IPS-15b (cell line): ENCODE measurements around the gene NDUFA13.

Source experiments
- H3K27me3 ChIP-seq: one replicate; pipeline ENCODE4 v1.6.1; 2013; ENCODE audit warnings: low read length; ENCODE audit not compliant: control insufficient read depth, insufficient read depth
- H3K36me3 ChIP-seq: one replicate; pipeline ENCODE4 v1.6.1; 2013; ENCODE audit warnings: low read length; ENCODE audit not compliant: control insufficient read depth, insufficient read depth
- H3K4me1 ChIP-seq: one replicate; pipeline ENCODE4 v1.6.1; 2013; ENCODE audit warnings: mild to moderate bottlenecking, low read length; ENCODE audit not compliant: control insufficient read depth, insufficient read depth
- H3K4me3 ChIP-seq: one replicate; pipeline ENCODE4 v1.5.1; 2013; ENCODE audit warnings: low read depth, low read length
- H3K9ac ChIP-seq: one replicate; pipeline ENCODE4 v1.6.1; 2013; ENCODE audit warnings: low read depth, mild to moderate bottlenecking, low read length
- H3K9me3 ChIP-seq: one replicate; pipeline ENCODE4 v1.6.1; 2013; ENCODE audit warnings: mild to moderate bottlenecking, low read length; ENCODE audit not compliant: control insufficient read depth, insufficient read depth

Gene NDUFA13

DNA sequence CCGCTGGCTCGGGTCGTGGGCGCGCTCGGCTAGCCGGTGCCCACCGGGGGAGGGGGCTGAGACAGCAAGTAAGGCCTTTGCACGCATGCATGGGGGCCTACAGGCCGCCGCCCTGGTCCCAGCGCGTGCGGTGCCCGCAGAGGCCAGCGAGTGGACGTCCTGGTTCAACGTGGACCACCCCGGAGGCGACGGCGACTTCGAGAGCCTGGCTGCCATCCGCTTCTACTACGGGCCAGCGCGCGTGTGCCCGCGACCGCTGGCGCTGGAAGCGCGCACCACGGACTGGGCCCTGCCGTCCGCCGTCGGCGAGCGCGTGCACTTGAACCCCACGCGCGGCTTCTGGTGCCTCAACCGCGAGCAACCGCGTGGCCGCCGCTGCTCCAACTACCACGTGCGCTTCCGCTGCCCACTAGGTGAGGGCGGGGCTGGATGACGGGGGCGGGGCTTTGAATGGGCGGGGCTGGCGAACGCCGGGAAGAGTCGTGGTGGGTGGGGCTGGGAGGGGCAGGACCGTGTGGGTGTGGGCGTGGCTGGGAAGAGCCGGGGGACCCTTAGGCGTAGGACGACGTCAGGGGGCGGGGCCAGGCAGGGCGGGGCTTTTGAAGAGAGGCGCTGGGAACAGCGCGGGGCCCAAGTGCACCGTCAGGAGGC lies 24.2 kb downstream of the NDUFA13 start:
- H3K27me3 ChIP-seq, result peaks cover 22% of the 10 kb centered on the region
- no peaks in the 10 kb centered on the region for H3K4me1 ChIP-seq
- peak overlapping the region; percentile 71 for H3K4me3 ChIP-seq
- no peak overlapping the region for H3K9ac ChIP-seq
- H3K36me3 ChIP-seq, result no peaks in the 10 kb centered on the region
- no peaks in the 10 kb centered on the region for H3K9me3 ChIP-seq

DNA sequence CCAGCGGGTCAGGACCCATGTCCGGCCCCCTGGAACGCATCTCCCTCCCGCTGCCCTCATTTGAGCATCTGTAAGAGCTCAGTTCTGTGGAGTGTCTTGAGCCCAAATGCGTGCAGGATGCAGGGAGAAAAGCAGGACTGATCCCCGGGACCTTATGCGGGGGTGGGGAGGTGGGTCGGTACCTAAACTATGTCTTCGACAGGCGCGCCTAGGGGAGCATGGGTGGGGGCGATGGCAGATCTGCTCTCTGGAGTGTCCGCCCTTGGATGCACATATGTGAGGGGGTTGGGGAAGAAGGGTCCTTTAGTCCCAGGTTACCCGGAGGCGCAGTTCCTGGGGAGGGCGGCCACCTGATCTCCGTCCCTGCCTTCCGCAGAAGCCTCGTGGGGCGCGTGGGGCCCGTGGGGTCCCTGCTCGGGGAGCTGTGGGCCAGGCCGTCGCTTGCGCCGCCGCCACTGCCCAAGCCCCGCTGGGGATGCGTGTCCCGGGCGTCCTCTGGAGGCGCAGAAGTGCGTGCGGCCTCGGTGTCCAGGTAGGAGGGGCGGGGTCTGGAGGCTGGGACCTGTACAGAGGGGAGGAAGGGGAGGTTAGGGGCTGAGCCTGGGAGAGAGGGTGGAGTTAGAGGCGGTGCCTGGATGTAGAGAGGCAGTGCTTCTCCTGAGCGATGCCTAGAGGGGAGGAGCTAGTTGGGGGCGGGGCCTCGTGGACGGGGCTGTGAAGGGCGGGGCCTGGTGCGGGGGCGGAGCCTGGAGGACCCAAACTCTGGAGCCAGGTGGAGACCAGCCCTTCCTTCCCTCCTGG lies 24.9 kb downstream of the NDUFA13 start:
- no peaks in the 10 kb centered on the region for H3K4me1 ChIP-seq
- H3K27me3 ChIP-seq, result peaks cover 22% of the 10 kb centered on the region
- no peaks in the 10 kb centered on the region for H3K36me3 ChIP-seq
- H3K4me3 ChIP-seq, result peak overlapping the region; percentile 71
- no peaks in the 10 kb centered on the region for H3K9me3 ChIP-seq
- H3K9ac ChIP-seq, result no peak overlapping the region

GRCh38 chr19:19541616-19542015 lies 25.6 kb downstream of the NDUFA13 start:
- H3K9ac ChIP-seq, result no peak overlapping the region
- H3K36me3 ChIP-seq, result no peaks in the 10 kb centered on the region

GRCh38 chr19:19542507-19542906 lies 26.5 kb downstream of the NDUFA13 start:
- Histone ChIP-seq H3K4me3 (no peak overlapping the region), H3K9ac (no peak overlapping the region), H3K27me3 (peaks cover 22% of the 10 kb centered on the region), H3K36me3 (no peaks in the 10 kb centered on the region), H3K4me1 (no peaks in the 10 kb centered on the region), H3K9me3 (no peaks in the 10 kb centered on the region)

More at GRCh38 chr19:19541616-19542015, 25.6 kb downstream of the NDUFA13 start:
- H3K4me1 ChIP-seq, result no peaks in the 10 kb centered on the region
- no peak overlapping the region for H3K4me3 ChIP-seq
- H3K9me3 ChIP-seq, result no peaks in the 10 kb centered on the region
- H3K27me3 ChIP-seq, result peaks cover 22% of the 10 kb centered on the region

DNA sequence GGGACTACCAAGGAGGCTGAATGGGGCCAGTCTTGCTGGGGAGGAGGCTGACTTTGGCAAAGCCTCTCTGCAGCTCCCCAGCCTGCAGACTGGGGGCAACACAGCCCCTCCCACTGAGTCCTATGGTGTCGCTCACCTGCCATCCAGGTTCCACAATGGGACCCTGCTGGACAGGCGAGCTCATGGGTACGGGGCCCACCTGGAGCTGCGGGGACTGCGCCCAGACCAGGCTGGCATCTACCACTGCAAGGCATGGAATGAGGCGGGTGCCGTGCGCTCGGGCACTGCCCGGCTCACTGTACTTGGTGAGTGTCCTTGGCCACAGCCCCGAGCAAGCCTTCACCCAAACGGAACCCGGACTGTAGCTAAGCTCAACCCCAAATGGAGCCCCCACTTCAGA lies 27.1 kb downstream of the NDUFA13 start:
- no peaks in the 10 kb centered on the region for H3K9me3 ChIP-seq
- H3K27me3 ChIP-seq, result peaks cover 17% of the 10 kb centered on the region
- H3K4me3 ChIP-seq, result no peak overlapping the region
- H3K36me3 ChIP-seq, result no peaks in the 10 kb centered on the region
- no peak overlapping the region for H3K9ac ChIP-seq
- H3K4me1 ChIP-seq, result no peaks in the 10 kb centered on the region

GRCh38 chr19:19543640-19544039 lies 27.6 kb downstream of the NDUFA13 start:
- Histone ChIP-seq H3K4me1 (no peaks in the 10 kb centered on the region), H3K36me3 (no peaks in the 10 kb centered on the region), H3K4me3 (no peak overlapping the region), H3K9ac (no peak overlapping the region), H3K27me3 (peaks cover 14% of the 10 kb centered on the region), H3K9me3 (no peaks in the 10 kb centered on the region)

GRCh38 chr19:19544257-19544953 lies 28.4 kb downstream of the NDUFA13 start:
- Histone ChIP-seq H3K4me3 (no peak overlapping the region), H3K9ac (no peak overlapping the region), H3K9me3 (no peaks in the 10 kb centered on the region), H3K27me3 (peaks cover 8% of the 10 kb centered on the region), H3K36me3 (no peaks in the 10 kb centered on the region), H3K4me1 (no peaks in the 10 kb centered on the region)

DNA sequence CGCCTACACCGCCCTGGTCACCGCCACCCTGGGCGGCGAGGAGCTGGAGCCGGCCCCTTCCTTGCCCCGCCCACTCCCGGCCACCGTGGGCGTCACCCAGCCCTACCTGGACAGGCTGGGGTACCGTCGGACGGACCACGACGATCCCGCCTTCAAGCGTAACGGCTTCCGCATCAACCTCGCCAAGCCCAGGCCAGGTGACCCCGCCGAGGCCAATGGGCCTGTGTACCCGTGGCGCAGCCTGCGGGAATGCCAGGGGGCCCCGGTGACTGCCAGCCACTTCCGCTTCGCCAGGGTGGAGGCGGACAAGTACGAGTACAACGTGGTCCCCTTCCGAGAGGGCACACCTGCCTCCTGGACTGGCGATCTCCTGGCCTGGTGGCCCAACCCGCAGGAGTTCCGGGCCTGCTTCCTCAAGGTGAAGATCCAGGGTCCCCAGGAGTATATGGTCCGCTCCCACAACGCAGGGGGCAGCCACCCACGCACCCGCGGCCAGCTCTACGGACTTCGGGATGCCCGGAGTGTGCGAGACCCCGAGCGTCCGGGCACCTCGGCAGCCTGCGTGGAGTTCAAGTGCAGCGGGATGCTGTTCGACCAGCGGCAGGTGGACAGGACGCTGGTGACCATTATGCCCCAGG lies 29.0 kb downstream of the NDUFA13 start:
- Histone ChIP-seq H3K36me3 (no peaks in the 10 kb centered on the region), H3K27me3 (peaks cover 1% of the 10 kb centered on the region), H3K4me3 (no peak overlapping the region), H3K4me1 (no peaks in the 10 kb centered on the region), H3K9me3 (no peaks in the 10 kb centered on the region), H3K9ac (no peak overlapping the region)

- Histone ChIP-seq H3K9me3 (no peaks in the 10 kb centered on the region), H3K4me1 (no peaks in the 10 kb centered on the region), H3K4me3 (no peak overlapping the region), H3K36me3 (no peaks in the 10 kb centered on the region), H3K9ac (no peak overlapping the region), H3K27me3 (no peaks in the 10 kb centered on the region)
Measured at GRCh38 chr19:19545707-19546106, 29.7 kb downstream of the NDUFA13 start.

GRCh38 chr19:19546751-19547162 lies 30.7 kb downstream of the NDUFA13 start:
- H3K9ac ChIP-seq, result no peak overlapping the region
- H3K4me1 ChIP-seq, result no peaks in the 10 kb centered on the region
- H3K36me3 ChIP-seq, result no peaks in the 10 kb centered on the region
- H3K9me3 ChIP-seq, result no peaks in the 10 kb centered on the region
- no peak overlapping the region for H3K4me3 ChIP-seq
- H3K27me3 ChIP-seq, result no peaks in the 10 kb centered on the region

GRCh38 chr19:19547674-19548336 lies 31.8 kb downstream of the NDUFA13 start:
- Histone ChIP-seq H3K9ac (no peak overlapping the region), H3K36me3 (no peaks in the 10 kb centered on the region)

More at GRCh38 chr19:19547674-19548336, 31.8 kb downstream of the NDUFA13 start:
- Histone ChIP-seq H3K27me3 (no peaks in the 10 kb centered on the region), H3K9me3 (no peaks in the 10 kb centered on the region), H3K4me3 (no peak overlapping the region), H3K4me1 (no peaks in the 10 kb centered on the region)
